ENCODE measurements around the gene MANBA. TPM values are rescaled to one million over a fixed set of nuclear protein-coding genes. Genes with fewer than 3 reads are reported as not detected.

Gene MANBA
- total RNA-seq, 1 experiment from 2014 or later, result 11.2 TPM

DNA sequence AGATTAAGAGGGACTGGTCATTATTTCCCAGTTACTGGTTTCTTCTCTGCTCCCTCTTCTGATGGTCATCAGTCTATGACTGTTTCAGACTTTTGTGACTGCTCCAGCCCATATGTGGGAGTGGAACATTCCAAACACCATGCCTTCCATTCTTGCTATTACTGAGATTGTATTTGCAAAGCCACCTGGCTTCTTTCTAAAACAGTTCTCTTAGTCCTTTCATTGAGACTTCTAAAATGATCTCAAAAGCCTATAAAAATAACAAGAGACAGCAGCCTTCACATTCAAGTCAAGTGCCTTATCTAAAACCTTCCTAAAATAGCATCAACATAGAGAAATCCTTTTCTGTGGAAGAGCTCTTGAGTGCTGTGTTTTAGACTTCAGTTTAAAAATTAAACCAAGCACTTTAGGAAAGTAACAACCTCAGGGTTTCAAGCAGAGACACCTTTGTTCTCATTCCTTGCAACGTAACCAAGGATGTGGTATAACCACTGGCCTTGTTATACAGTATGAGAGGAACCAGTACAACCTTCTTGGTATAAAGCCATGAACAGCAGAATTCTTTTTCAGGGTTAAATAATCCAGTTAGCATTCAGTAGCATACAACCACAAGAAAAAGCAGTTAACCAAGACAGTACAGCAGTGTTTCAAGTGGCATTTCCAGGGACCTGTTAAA is 162.5 kb downstream of the MANBA start:
- TF ChIP-seq CTCF (IDR thresholded peaks at IDR 0.05; ENCODE audit: unreplicated experiment), result no peak
- Mint-ChIP-seq H3K9me3 (ENCODE audit: unreplicated experiment) (no peaks in the 10 kb centered on the region), H3K36me3 (ENCODE audit: insufficient read depth, unreplicated experiment) (peaks cover 88% of the 10 kb centered on the region), H3K4me3 (ENCODE audit: unreplicated experiment) (no peak overlapping the region), H3K27me3 (ENCODE audit: insufficient read depth, unreplicated experiment) (no peaks in the 10 kb centered on the region), H3K4me1 (ENCODE audit: insufficient read depth, unreplicated experiment) (peaks cover 16% of the 10 kb centered on the region), H3K27ac (ENCODE audit: low read depth, unreplicated experiment) (no peak overlapping the region)
- CTCF ChIA-PET, result interaction anchor here (0.7 kb wide), 1 partner anchor 282 kb away, joined by 4 read pairs; no protein-coding TSS in a partner anchor
- no TSS peak for BruUV-seq (replicated peaks)
- intact Hi-C loops (cut with micrococcal nuclease), result no loop called here
- DNase-seq (ENCODE audit: unreplicated experiment), result no peak
- POLR2A ChIA-PET, result no interaction called here

- H3K27ac Mint-ChIP-seq (ENCODE audit: low read depth, unreplicated experiment), result no peak overlapping the region
- no peaks in the 10 kb centered on the region for H3K27me3 Mint-ChIP-seq (ENCODE audit: insufficient read depth, unreplicated experiment)
- no TSS peak for BruUV-seq (replicated peaks)
- DNase-seq (ENCODE audit: unreplicated experiment), result no peak
- peaks cover 22% of the 10 kb centered on the region for H3K4me1 Mint-ChIP-seq (ENCODE audit: insufficient read depth, unreplicated experiment)
- no peak overlapping the region for H3K4me3 Mint-ChIP-seq (ENCODE audit: unreplicated experiment)
- no peaks in the 10 kb centered on the region for H3K9me3 Mint-ChIP-seq (ENCODE audit: unreplicated experiment)
- TF ChIP-seq CTCF (IDR thresholded peaks at IDR 0.05; ENCODE audit: unreplicated experiment), result no peak
- POLR2A ChIA-PET, result no interaction called here
- CTCF ChIA-PET, result no interaction called here
- intact Hi-C loops (cut with micrococcal nuclease), result no loop called here
- peaks cover 88% of the 10 kb centered on the region for H3K36me3 Mint-ChIP-seq (ENCODE audit: insufficient read depth, unreplicated experiment)
Observed at GRCh38 chr4:102596532-102596931, 164.2 kb downstream of the MANBA start.

DNA sequence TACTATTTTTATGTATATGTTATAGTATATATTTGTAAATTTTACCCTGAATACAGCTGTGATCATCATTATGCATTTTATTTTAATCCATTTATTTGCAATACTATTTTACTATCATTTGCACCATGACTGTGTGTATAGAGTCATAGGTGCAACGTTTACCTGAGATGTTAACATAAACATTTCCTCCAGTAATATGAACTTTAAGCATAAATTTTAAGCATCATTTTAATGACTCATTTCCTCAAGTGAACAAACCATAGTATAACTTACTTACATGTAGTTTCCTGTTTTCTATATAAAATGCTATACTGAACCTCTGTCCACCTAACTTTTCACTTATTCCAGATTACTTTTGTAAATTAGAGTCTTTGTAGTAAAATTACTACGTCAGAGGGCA is 166.8 kb downstream of the MANBA start:
- ChIA-PET POLR2A (interaction anchor here (1.0 kb wide), 1 partner anchor 93 kb away, joined by 4 read pairs; no protein-coding TSS in a partner anchor), CTCF (no interaction called here)
- intact Hi-C loops (cut with micrococcal nuclease), result no loop called here
- DNase-seq (ENCODE audit: unreplicated experiment), result no peak
- H3K4me3 Mint-ChIP-seq (ENCODE audit: unreplicated experiment), result no peak overlapping the region
- H3K4me1 Mint-ChIP-seq (ENCODE audit: insufficient read depth, unreplicated experiment), result peaks cover 16% of the 10 kb centered on the region
- H3K27ac Mint-ChIP-seq (ENCODE audit: low read depth, unreplicated experiment), result no peak overlapping the region
- TF ChIP-seq CTCF (IDR thresholded peaks at IDR 0.05; ENCODE audit: unreplicated experiment), result no peak
- BruUV-seq (replicated peaks), result no TSS peak
- H3K27me3 Mint-ChIP-seq (ENCODE audit: insufficient read depth, unreplicated experiment), result no peaks in the 10 kb centered on the region
- peaks cover 91% of the 10 kb centered on the region for H3K36me3 Mint-ChIP-seq (ENCODE audit: insufficient read depth, unreplicated experiment)
- peaks cover 7% of the 10 kb centered on the region for H3K9me3 Mint-ChIP-seq (ENCODE audit: unreplicated experiment)

DNA sequence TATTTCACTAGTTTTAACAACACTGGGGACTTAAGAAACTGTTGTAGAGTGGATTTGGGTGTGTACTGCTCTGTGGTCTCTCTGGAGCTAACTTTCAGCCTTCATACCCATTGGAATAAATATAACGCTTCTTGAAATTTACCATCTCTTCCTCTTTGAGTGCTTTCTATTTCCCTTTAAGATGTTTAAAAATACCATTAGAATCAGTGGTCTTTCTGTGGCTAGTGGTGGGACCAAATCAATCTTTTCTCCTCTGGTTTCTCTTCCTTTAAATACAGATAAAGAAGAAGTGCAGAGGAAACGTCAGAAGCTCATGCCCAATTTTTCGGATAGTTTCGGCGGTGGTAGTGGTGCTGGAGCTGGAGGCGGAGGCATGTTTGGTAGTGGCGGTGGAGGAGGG is 167.6 kb downstream of the MANBA start:
- no TSS peak for BruUV-seq (replicated peaks)
- Mint-ChIP-seq H3K27me3 (ENCODE audit: insufficient read depth, unreplicated experiment) (no peaks in the 10 kb centered on the region), H3K27ac (ENCODE audit: low read depth, unreplicated experiment) (no peak overlapping the region), H3K4me3 (ENCODE audit: unreplicated experiment) (no peak overlapping the region), H3K36me3 (ENCODE audit: insufficient read depth, unreplicated experiment) (peaks cover 85% of the 10 kb centered on the region), H3K9me3 (ENCODE audit: unreplicated experiment) (peaks cover 7% of the 10 kb centered on the region), H3K4me1 (ENCODE audit: insufficient read depth, unreplicated experiment) (peaks cover 10% of the 10 kb centered on the region)
- TF ChIP-seq CTCF (IDR thresholded peaks at IDR 0.05; ENCODE audit: unreplicated experiment), result no peak
- DNase-seq (ENCODE audit: unreplicated experiment), result no peak
- ChIA-PET POLR2A (interaction anchor here (1.0 kb wide), 1 partner anchor 93 kb away, joined by 4 read pairs; no protein-coding TSS in a partner anchor), CTCF (no interaction called here)
- intact Hi-C loops (cut with micrococcal nuclease), result no loop called here

All from MCF 10A (cell line).